Skeletal muscle satellite cell (primary cell): Measurements from ENCODE around the gene MT1G.

Experiments
- H3K27me3 ChIP-seq: 2 replicates; pipeline ENCODE4 v1.7.0; 2013; ENCODE audit warnings: low read length; ENCODE audit not compliant: control insufficient read depth, insufficient read depth
- H3K36me3 ChIP-seq: 2 replicates; pipeline ENCODE4 v1.7.0; 2013; ENCODE audit warnings: mild to moderate bottlenecking, control low read depth, low read length; ENCODE audit not compliant: insufficient read depth
- H3K4me1 ChIP-seq: 2 replicates; pipeline ENCODE4 v1.7.0; 2013; ENCODE audit warnings: low read length; ENCODE audit not compliant: control insufficient read depth, insufficient read depth
- H3K4me2 ChIP-seq: 2 replicates; pipeline ENCODE4 v1.7.0; 2013; ENCODE audit warnings: mild to moderate bottlenecking, low read length
- H3K4me3 ChIP-seq: 2 replicates; pipeline ENCODE4 v1.7.0; 2013; ENCODE audit warnings: low read length
- H3K9ac ChIP-seq: 2 replicates; pipeline ENCODE4 v1.7.0; 2013; ENCODE audit warnings: mild to moderate bottlenecking, low read depth, low read length, moderate library complexity
- H3K9me3 ChIP-seq: replicated peaks from 2 replicates; pipeline ENCODE4 v1.7.0; 2013; ENCODE audit warnings: mild to moderate bottlenecking, control low read depth, low read length

Gene MT1G

GRCh38 chr16:56700631-56701030 is 32.8 kb upstream of the MT1G start:
- Histone ChIP-seq H3K9ac (no peak overlapping the region), H3K9me3 (no peaks in the 10 kb centered on the region), H3K27me3 (no peaks in the 10 kb centered on the region), H3K4me2 (no peak overlapping the region), H3K4me1 (peaks cover 4% of the 10 kb centered on the region), H3K4me3 (no peak overlapping the region), H3K36me3 (no peaks in the 10 kb centered on the region)

- Histone ChIP-seq H3K9ac (no peak overlapping the region), H3K4me2 (no peak overlapping the region), H3K36me3 (no peaks in the 10 kb centered on the region), H3K27me3 (no peaks in the 10 kb centered on the region), H3K9me3 (no peaks in the 10 kb centered on the region), H3K4me3 (no peak overlapping the region), H3K4me1 (peaks cover 4% of the 10 kb centered on the region)
Measured at GRCh38 chr16:56700195-56700594, 32.3 kb upstream of the MT1G start.

DNA sequence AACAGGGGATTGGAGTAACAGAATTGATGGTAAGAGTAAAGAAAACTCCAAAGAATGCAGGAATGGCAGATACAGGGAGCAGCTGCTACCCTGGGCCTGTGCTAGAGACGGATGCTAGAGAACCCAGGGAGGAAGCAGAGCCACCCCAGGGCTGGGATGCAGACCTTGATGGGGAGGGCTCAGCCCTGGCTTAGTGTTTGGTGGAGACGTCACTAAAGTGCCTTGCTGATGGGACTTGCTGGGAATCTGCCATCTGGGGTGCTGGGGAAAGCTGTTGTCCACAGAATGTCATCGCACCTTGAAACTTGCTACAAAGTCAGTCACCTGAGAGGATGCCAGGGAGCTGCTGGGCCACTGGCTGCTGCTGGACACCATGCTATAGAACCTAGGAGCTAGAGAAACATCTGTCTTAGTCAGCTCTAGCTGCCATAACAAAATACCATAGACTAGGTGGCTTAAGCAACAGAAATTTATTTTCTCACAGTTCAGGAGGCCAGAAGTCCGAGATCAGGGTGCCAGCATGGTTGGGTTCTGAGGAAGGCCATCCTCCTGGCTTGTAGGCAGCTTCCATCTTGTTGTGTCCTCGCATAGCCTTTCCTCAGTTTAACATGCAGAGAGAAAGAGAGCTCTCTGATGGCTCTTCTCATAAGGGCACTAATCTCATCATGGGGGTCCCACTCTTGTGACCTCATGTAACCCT is 29.7 kb upstream of the MT1G start:
- Histone ChIP-seq H3K36me3 (no peaks in the 10 kb centered on the region), H3K27me3 (no peaks in the 10 kb centered on the region), H3K9ac (no peak overlapping the region), H3K9me3 (no peaks in the 10 kb centered on the region), H3K4me1 (peaks cover 4% of the 10 kb centered on the region), H3K4me3 (no peak overlapping the region), H3K4me2 (no peak overlapping the region)

GRCh38 chr16:56695246-56695645 is 27.4 kb upstream of the MT1G start:
- H3K9me3 ChIP-seq: no peaks in the 10 kb centered on the region
- no peaks in the 10 kb centered on the region for H3K27me3 ChIP-seq
- no peak overlapping the region for H3K4me3 ChIP-seq
- H3K4me1 ChIP-seq: peaks cover 4% of the 10 kb centered on the region
- H3K9ac ChIP-seq: no peak overlapping the region
- no peaks in the 10 kb centered on the region for H3K36me3 ChIP-seq
- H3K4me2 ChIP-seq: no peak overlapping the region

- Histone ChIP-seq H3K4me2 (no peak overlapping the region), H3K9me3 (no peaks in the 10 kb centered on the region), H3K36me3 (no peaks in the 10 kb centered on the region), H3K9ac (no peak overlapping the region), H3K27me3 (no peaks in the 10 kb centered on the region), H3K4me1 (peaks cover 16% of the 10 kb centered on the region), H3K4me3 (no peak overlapping the region)
Measured at GRCh38 chr16:56691885-56692284, 24.0 kb upstream of the MT1G start.

DNA sequence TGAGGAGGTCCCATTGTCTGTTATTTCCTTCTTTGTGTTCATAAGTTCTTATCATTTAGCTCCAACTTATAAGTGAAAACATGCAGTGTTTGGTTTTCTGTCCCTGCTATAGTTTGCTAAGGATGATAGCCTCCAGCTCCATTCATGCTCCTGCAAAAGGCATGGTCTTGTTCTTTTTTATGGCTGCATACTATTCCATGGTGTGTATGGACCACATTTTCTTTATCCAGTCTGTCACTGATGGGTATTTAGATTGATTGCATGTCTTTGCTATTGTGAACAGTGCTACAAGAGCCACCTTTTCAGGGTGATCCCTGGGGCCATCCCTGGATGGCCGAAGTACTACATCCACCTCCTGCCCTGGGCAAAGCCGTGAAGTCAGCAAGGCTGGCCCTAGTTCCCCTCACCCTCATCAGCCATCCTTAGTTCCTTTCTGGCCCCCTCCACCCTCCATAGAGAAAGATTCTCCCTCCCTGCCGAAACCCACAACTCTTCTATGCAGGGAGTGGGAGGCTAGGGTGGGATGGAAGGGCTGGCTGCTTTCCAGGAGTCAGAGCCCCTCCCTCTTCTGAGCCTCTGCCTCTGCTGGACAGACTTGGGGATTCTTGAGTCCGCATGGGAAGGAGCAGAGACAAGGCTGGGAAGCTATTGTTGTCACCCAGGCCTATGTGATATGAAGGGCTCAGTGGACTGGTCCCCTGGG is 22.7 kb upstream of the MT1G start:
- H3K27me3 ChIP-seq: no peaks in the 10 kb centered on the region
- no peak overlapping the region for H3K4me3 ChIP-seq
- H3K9me3 ChIP-seq: no peaks in the 10 kb centered on the region
- no peak overlapping the region for H3K9ac ChIP-seq
- H3K36me3 ChIP-seq: no peaks in the 10 kb centered on the region
- H3K4me1 ChIP-seq: peaks cover 16% of the 10 kb centered on the region
- H3K4me2 ChIP-seq: no peak overlapping the region

DNA sequence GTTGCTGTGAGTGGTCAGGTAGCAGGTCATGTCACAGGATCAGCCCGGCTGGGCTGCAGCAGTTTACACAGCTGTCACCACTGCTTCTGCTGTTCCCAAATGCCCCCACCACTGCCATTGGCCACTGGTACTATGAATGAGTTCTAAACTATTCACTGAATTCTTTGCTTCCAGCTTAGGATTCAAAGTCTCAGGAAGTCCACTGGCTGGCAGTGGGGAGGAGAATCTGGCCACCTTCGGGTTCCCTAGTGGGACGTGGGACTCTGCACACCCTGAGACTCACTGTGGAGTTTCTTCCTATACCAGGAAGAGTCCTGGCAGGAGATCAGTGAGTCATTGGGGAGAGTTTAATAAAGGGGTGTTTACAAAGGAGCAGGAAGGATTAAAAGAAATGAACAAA is 21.3 kb upstream of the MT1G start:
- H3K9me3 ChIP-seq: no peaks in the 10 kb centered on the region
- H3K4me1 ChIP-seq: peaks cover 22% of the 10 kb centered on the region
- H3K9ac ChIP-seq: no peak overlapping the region
- peak overlapping the region; percentile 3 for H3K4me2 ChIP-seq
- H3K4me3 ChIP-seq: no peak overlapping the region
- no peaks in the 10 kb centered on the region for H3K36me3 ChIP-seq
- H3K27me3 ChIP-seq: no peaks in the 10 kb centered on the region

DNA sequence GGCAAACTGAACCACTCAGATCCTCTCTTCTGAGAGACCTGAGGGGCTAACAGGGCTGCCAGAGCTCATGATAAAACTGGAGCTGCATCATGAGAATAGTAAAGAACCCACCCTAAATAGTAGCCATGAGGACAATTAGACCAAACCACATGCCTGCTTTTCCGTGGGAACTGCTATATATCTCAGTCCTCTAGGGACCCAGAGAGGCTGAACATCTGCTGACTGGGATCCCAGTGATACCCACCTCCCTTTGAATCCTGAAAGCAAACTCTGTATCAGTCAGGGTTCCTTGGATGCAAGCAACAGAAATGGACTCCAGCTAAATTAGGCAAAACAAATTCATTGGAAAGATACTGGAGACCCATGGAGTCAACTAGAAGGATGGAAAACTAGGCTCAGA is 20.9 kb upstream of the MT1G start:
- Histone ChIP-seq H3K9me3 (no peaks in the 10 kb centered on the region), H3K36me3 (no peaks in the 10 kb centered on the region), H3K4me1 (peaks cover 26% of the 10 kb centered on the region), H3K27me3 (no peaks in the 10 kb centered on the region), H3K9ac (no peak overlapping the region), H3K4me3 (no peak overlapping the region), H3K4me2 (peak overlapping the region; percentile 3)

- H3K36me3 ChIP-seq: no peaks in the 10 kb centered on the region
- H3K9ac ChIP-seq: no peak overlapping the region
- no peak overlapping the region for H3K4me2 ChIP-seq
- H3K27me3 ChIP-seq: no peaks in the 10 kb centered on the region
- no peak overlapping the region for H3K4me3 ChIP-seq
- H3K9me3 ChIP-seq: no peaks in the 10 kb centered on the region
- peaks cover 36% of the 10 kb centered on the region for H3K4me1 ChIP-seq
Measured at GRCh38 chr16:56686758-56687157, 18.9 kb upstream of the MT1G start.

DNA sequence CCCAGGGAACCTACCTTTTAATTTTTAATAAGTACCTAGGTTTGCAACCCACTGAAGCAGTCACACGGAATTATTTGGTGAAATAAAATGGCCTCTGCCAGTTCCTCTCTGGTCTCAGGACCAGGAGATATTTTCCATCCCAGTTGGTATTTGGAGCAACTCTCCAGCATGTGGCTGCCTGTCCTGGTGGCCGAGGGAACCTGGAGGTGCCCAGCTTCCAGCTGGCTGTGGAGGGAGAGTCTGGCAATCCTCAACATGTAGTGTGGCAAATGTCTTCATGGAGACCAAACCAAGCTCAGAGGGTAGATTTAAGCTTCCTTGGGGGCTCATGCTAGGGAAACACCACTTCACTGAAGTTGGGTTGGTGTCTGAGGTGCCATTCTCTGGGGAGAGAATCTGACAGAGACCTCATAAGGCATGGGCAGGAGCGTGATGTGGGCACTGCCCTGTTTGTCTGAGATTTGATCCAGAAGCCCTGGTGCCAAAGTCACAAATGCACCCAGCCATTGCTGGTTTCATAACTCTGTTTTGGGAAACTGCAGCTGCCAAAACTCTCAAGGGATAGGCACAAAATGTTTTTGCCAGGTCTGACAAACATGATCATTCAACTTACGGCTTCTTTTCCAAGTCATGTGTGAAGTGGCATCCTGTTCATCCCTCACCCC is 17.2 kb upstream of the MT1G start:
- Histone ChIP-seq H3K4me3 (no peak overlapping the region), H3K9ac (no peak overlapping the region)

DNA sequence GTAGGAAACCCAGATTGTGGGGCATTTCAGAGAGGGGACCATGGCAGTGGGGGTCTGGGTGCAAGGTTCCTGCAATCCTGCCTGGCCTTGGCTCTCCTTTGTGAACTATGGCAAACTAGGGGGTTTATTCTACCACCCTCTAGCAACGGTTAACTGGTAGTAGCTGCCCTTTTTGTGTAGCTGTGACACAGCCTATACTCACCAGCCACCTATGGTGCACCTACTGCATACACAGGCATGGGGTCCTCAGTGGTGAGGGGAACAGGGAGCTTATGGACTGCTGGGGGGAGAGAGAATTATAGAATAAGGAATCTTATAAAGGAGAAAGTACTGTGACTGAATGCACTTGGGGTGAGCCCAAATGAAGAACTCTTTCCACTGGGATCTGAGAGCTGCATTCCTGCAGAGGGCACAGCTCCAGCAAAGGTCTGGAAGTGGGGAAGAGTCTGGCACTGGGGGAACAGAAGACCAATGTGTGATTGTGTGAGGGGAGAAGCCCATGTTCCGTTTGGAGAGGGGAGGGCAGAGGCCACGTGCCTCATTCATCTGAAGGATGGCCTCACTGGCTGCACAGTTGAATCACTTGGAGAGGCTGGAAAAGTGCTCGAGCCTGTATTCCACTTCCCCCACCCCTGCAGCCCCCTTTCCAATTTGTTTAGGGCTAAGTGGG is 16.5 kb upstream of the MT1G start:
- Histone ChIP-seq H3K27me3 (no peaks in the 10 kb centered on the region), H3K4me1 (peaks cover 32% of the 10 kb centered on the region), H3K9me3 (no peaks in the 10 kb centered on the region), H3K9ac (no peak overlapping the region), H3K4me2 (peak overlapping the region; percentile 87), H3K36me3 (no peaks in the 10 kb centered on the region), H3K4me3 (no peak overlapping the region)

More for the DNA sequence above, 17.2 kb upstream of the MT1G start:
- Histone ChIP-seq H3K4me1 (peaks cover 37% of the 10 kb centered on the region), H3K9me3 (no peaks in the 10 kb centered on the region), H3K36me3 (no peaks in the 10 kb centered on the region), H3K4me2 (peak overlapping the region; percentile 87), H3K27me3 (no peaks in the 10 kb centered on the region)
